Memory B cell (primary cell): ENCODE results near the gene GPD2.
"Not testable (repeated sequence)": the region's sequence is repeated elsewhere in the genome, so short reads cannot be mapped to it uniquely, and the experiment has no call there.

Source experiments
- ATAC-seq: fragments of 150-1000 bp; cut with Tn5 transposase; 2 replicates; pipeline ENCODE4 v1.10.0; 2021; ENCODE audit warnings: low read depth, mild to moderate bottlenecking, moderate library complexity
- DNase-seq, 2 donors: peaks; one replicate each; pipeline ENCODE4 v3.0.0; 2022; ENCODE audit warnings: low spot score in 2 of 2
- H3K27ac Mint-ChIP-seq: one replicate; pipeline ENCODE4 v1.8.0; 2022; ENCODE audit warnings: mild to moderate bottlenecking, moderate library complexity, mixed read lengths
- H3K27me3 Mint-ChIP-seq: one replicate; pipeline ENCODE4 v1.8.0; 2022; ENCODE audit warnings: mixed read lengths
- H3K36me3 Mint-ChIP-seq: one replicate; pipeline ENCODE4 v1.8.0; 2022; ENCODE audit warnings: mild to moderate bottlenecking, mixed read lengths
- H3K4me1 Mint-ChIP-seq: one replicate; pipeline ENCODE4 v1.8.0; 2022; ENCODE audit warnings: mixed read lengths
- H3K4me3 Mint-ChIP-seq: one replicate; pipeline ENCODE4 v1.8.0; 2022; ENCODE audit warnings: mild to moderate bottlenecking, moderate library complexity, mixed read lengths
- H3K9me3 Mint-ChIP-seq: one replicate; pipeline ENCODE4 v1.8.0; 2022; ENCODE audit warnings: mixed read lengths

Gene GPD2

GRCh38 chr2:156586621-156587020, 150.4 kb downstream of the GPD2 start:
- no peak overlapping the region for H3K27ac Mint-ChIP-seq
- no peaks in the 10 kb centered on the region for H3K27me3 Mint-ChIP-seq
- ATAC-seq = no peak
- peaks cover 10% of the 10 kb centered on the region for H3K36me3 Mint-ChIP-seq
- no peak overlapping the region for H3K4me3 Mint-ChIP-seq
- no peak for DNase-seq
- no peaks in the 10 kb centered on the region for H3K9me3 Mint-ChIP-seq
- no peaks in the 10 kb centered on the region for H3K4me1 Mint-ChIP-seq

- ATAC-seq (peak; percentile 70), DNase-seq (peak in 1 of 2 donors; percentile 36)
- H3K27me3 Mint-ChIP-seq = no peaks in the 10 kb centered on the region
- H3K36me3 Mint-ChIP-seq = peaks cover 2% of the 10 kb centered on the region
- no peaks in the 10 kb centered on the region for H3K9me3 Mint-ChIP-seq
- no peak overlapping the region for H3K4me3 Mint-ChIP-seq
- no peak overlapping the region for H3K27ac Mint-ChIP-seq
- no peaks in the 10 kb centered on the region for H3K4me1 Mint-ChIP-seq
These were observed 153.4 kb downstream of the GPD2 start for GRCh38 chr2:156589381-156590079.

GRCh38 chr2:156590085-156590739, 154.0 kb downstream of the GPD2 start:
- DNase-seq (no peak), ATAC-seq (no peak)
- Mint-ChIP-seq H3K4me1 (no peaks in the 10 kb centered on the region), H3K9me3 (no peaks in the 10 kb centered on the region), H3K27ac (no peak overlapping the region), H3K36me3 (no peaks in the 10 kb centered on the region), H3K27me3 (no peaks in the 10 kb centered on the region), H3K4me3 (no peak overlapping the region)

- Mint-ChIP-seq H3K36me3 (no peaks in the 10 kb centered on the region), H3K27me3 (peaks cover 2% of the 10 kb centered on the region), H3K4me3 (no peak overlapping the region), H3K9me3 (no peaks in the 10 kb centered on the region), H3K4me1 (no peaks in the 10 kb centered on the region), H3K27ac (no peak overlapping the region)
- no peak for ATAC-seq
- no peak for DNase-seq
These were observed 156.8 kb downstream of the GPD2 start for GRCh38 chr2:156592809-156593593.

GRCh38 chr2:156593594-156593921, 157.4 kb downstream of the GPD2 start:
- H3K27ac Mint-ChIP-seq = no peak overlapping the region
- DNase-seq = no peak
- H3K27me3 Mint-ChIP-seq = peaks cover 2% of the 10 kb centered on the region
- no peak for ATAC-seq
- H3K4me3 Mint-ChIP-seq = no peak overlapping the region
- no peaks in the 10 kb centered on the region for H3K4me1 Mint-ChIP-seq
- no peaks in the 10 kb centered on the region for H3K9me3 Mint-ChIP-seq
- H3K36me3 Mint-ChIP-seq = no peaks in the 10 kb centered on the region

GRCh38 chr2:156598563-156598962, 162.4 kb downstream of the GPD2 start:
- ATAC-seq (no peak), DNase-seq (no peak)
- no peak overlapping the region for H3K4me3 Mint-ChIP-seq
- peaks cover 2% of the 10 kb centered on the region for H3K27me3 Mint-ChIP-seq
- no peak overlapping the region for H3K27ac Mint-ChIP-seq
- no peaks in the 10 kb centered on the region for H3K36me3 Mint-ChIP-seq
- H3K4me1 Mint-ChIP-seq = no peaks in the 10 kb centered on the region
- no peaks in the 10 kb centered on the region for H3K9me3 Mint-ChIP-seq

GRCh38 chr2:156600196-156600595, 164.0 kb downstream of the GPD2 start:
- peaks cover 2% of the 10 kb centered on the region for H3K27me3 Mint-ChIP-seq
- no peak overlapping the region for H3K27ac Mint-ChIP-seq
- no peak for DNase-seq
- no peaks in the 10 kb centered on the region for H3K4me1 Mint-ChIP-seq
- H3K9me3 Mint-ChIP-seq = no peaks in the 10 kb centered on the region
- no peak overlapping the region for H3K4me3 Mint-ChIP-seq
- ATAC-seq = no peak
- H3K36me3 Mint-ChIP-seq = no peaks in the 10 kb centered on the region

GRCh38 chr2:156601855-156602551, 165.8 kb downstream of the GPD2 start:
- no peak for ATAC-seq
- H3K27me3 Mint-ChIP-seq = peaks cover 2% of the 10 kb centered on the region

GRCh38 chr2:156602552-156602933, 166.4 kb downstream of the GPD2 start:
- H3K36me3 Mint-ChIP-seq = no peaks in the 10 kb centered on the region
- no peak for ATAC-seq

More at GRCh38 chr2:156601855-156602551, 165.8 kb downstream of the GPD2 start:
- no peaks in the 10 kb centered on the region for H3K36me3 Mint-ChIP-seq
- no peaks in the 10 kb centered on the region for H3K9me3 Mint-ChIP-seq
- no peaks in the 10 kb centered on the region for H3K4me1 Mint-ChIP-seq
- no peak overlapping the region for H3K27ac Mint-ChIP-seq
- H3K4me3 Mint-ChIP-seq = no peak overlapping the region
- no peak for DNase-seq

GRCh38 chr2:156615836-156616322, 179.7 kb downstream of the GPD2 start:
- ATAC-seq (no peak), DNase-seq (no peak)
- H3K27ac Mint-ChIP-seq = no peak overlapping the region
- peaks cover 6% of the 10 kb centered on the region for H3K27me3 Mint-ChIP-seq
- H3K4me3 Mint-ChIP-seq = no peak overlapping the region
- H3K4me1 Mint-ChIP-seq = no peaks in the 10 kb centered on the region
- H3K9me3 Mint-ChIP-seq = no peaks in the 10 kb centered on the region
- H3K36me3 Mint-ChIP-seq = no peaks in the 10 kb centered on the region

More at GRCh38 chr2:156602552-156602933, 166.4 kb downstream of the GPD2 start:
- H3K4me3 Mint-ChIP-seq = no peak overlapping the region
- H3K27me3 Mint-ChIP-seq = peaks cover 2% of the 10 kb centered on the region
- DNase-seq = no peak
- no peaks in the 10 kb centered on the region for H3K4me1 Mint-ChIP-seq
- H3K27ac Mint-ChIP-seq = no peak overlapping the region
- H3K9me3 Mint-ChIP-seq = no peaks in the 10 kb centered on the region

GRCh38 chr2:156618071-156618470, 181.9 kb downstream of the GPD2 start:
- not testable (repeated sequence) for H3K4me1 Mint-ChIP-seq, H3K4me3 Mint-ChIP-seq, DNase-seq, H3K9me3 Mint-ChIP-seq, H3K27ac Mint-ChIP-seq, H3K36me3 Mint-ChIP-seq, ATAC-seq
- peaks cover 11% of the 10 kb centered on the region for H3K27me3 Mint-ChIP-seq

GRCh38 chr2:156619021-156619539, 182.9 kb downstream of the GPD2 start:
- H3K27ac Mint-ChIP-seq = no peak overlapping the region
- no peaks in the 10 kb centered on the region for H3K4me1 Mint-ChIP-seq
- H3K36me3 Mint-ChIP-seq = no peaks in the 10 kb centered on the region
- H3K4me3 Mint-ChIP-seq = no peak overlapping the region
- H3K9me3 Mint-ChIP-seq = peaks cover 3% of the 10 kb centered on the region
- H3K27me3 Mint-ChIP-seq = peaks cover 10% of the 10 kb centered on the region
- ATAC-seq = no peak
- no peak for DNase-seq

GRCh38 chr2:156622491-156622890, 186.3 kb downstream of the GPD2 start:
- ATAC-seq = no peak
- H3K4me1 Mint-ChIP-seq = no peaks in the 10 kb centered on the region
- H3K36me3 Mint-ChIP-seq = no peaks in the 10 kb centered on the region
- no peak for DNase-seq
- no peak overlapping the region for H3K4me3 Mint-ChIP-seq
- H3K9me3 Mint-ChIP-seq = peaks cover 5% of the 10 kb centered on the region
- no peak overlapping the region for H3K27ac Mint-ChIP-seq
- H3K27me3 Mint-ChIP-seq = peaks cover 11% of the 10 kb centered on the region
